H1 (cell line): ENCODE results near the gene SLC27A1. TPM values are rescaled to one million over a fixed set of nuclear protein-coding genes. Genes with fewer than 3 reads are reported as not detected.

Experiments used
- POLR2A ChIP-seq, 2 experiments: IDR thresholded peaks; 1 replicate in 1 of 2; 2 replicates in 1 of 2; pipeline ENCODE4 v1.6.1; 2011; ENCODE audit warnings: low read depth in 2 of 2, low read length in 2 of 2, mild to moderate bottlenecking in 2 of 2; ENCODE audit errors: control extremely low read depth in 1 of 2
- POLR2AphosphoS5 ChIP-seq: IDR thresholded peaks from 2 replicates; pipeline ENCODE4 v1.6.1; 2011; ENCODE audit warnings: low read depth, low read length
- RNF2 ChIP-seq: fragments of 200-900, 300-1000 bp; sonication (generic); IDR thresholded peaks from 2 replicates; pipeline ENCODE4 v1.7.1; 2016; ENCODE audit warnings: borderline replicate concordance, low read depth, mild to moderate bottlenecking, antibody characterized with exemption, low read length; ENCODE audit not compliant: poor library complexity, severe bottlenecking; ENCODE audit errors: missing control alignments
- SIN3A ChIP-seq, 2 experiments: IDR thresholded peaks in 1 of 2; conservative IDR thresholded peaks in 1 of 2; 2 replicates each; pipeline ENCODE4 v1.6.1; 2011 to 2012; ENCODE audit warnings: low read length in 2 of 2, improper control_type of control experiment in 1 of 2, low read depth in 1 of 2, mild to moderate bottlenecking in 1 of 2
- SRF ChIP-seq: IDR thresholded peaks from 2 replicates; pipeline ENCODE4 v1.6.1; 2011; ENCODE audit warnings: mild to moderate bottlenecking, low read depth, low read length, moderate library complexity
- polyA plus RNA-seq, 7 experiments: library from polyadenylated mRNA; depleted of rRNA in 3 of 7; stranded (reverse) in 5 of 7; unstranded in 2 of 7; fragments of >200 nt in 5 of 7; fragments of 200-250 nt in 2 of 7; gene quantifications; 1 replicate in 5 of 7; 2 replicates in 1 of 7; 4 replicates in 1 of 7; pipeline versions ENCODE4 v1.2.1 to v1.2.3, GENCODE V29; 2011 to 2013; ENCODE audit warnings: missing spikeins in 2 of 7, mixed read lengths in 2 of 7
- total RNA-seq: library from RNA; stranded (reverse); fragmentation: NEBNext Ultra II Directional; extraction: Animal tissue kit (Norgen Biotek cat#: 25700); gene quantifications from 2 replicates; pipeline ENCODE4 v1.2.1, GENCODE V29; 2021
- TF ChIP-seq, protein P1 (sequence below): fragments of 300-600 bp; sonication (generic); IDR thresholded peaks from 2 replicates; pipeline ENCODE4 v1.7.1; 2012; ENCODE audit warnings: low read length, moderate library complexity, mild to moderate bottlenecking, inconsistent platforms; ENCODE audit not compliant: insufficient replicate concordance

The SLC27A1 gene
- total and polyA plus RNA-seq, 2 of the 8 experiments (the other 6 are each of a cell fraction or from before 2014, with no cell fraction given), result 7.5 to 9.1 TPM

GRCh38 chr19:17526922-17527321 lies 56.6 kb downstream of the SLC27A1 start (continued):
- TF ChIP-seq SRF (no peak), SIN3A (conservative IDR thresholded peaks at IDR 0.05 in 1 of 2, IDR thresholded peaks at IDR 0.05 in 1 of 2; ENCODE audit: low read depth in 1 of 2, low read length in 2 of 2) (no peak), POLR2AphosphoS5 (no peak), RNF2 (no peak), POLR2A (IDR thresholded peaks at IDR 0.05; ENCODE audit: control extremely low read depth in 1 of 2, low read depth in 2 of 2, low read length in 2 of 2) (no peak)
- TF ChIP-seq, protein P1, sequence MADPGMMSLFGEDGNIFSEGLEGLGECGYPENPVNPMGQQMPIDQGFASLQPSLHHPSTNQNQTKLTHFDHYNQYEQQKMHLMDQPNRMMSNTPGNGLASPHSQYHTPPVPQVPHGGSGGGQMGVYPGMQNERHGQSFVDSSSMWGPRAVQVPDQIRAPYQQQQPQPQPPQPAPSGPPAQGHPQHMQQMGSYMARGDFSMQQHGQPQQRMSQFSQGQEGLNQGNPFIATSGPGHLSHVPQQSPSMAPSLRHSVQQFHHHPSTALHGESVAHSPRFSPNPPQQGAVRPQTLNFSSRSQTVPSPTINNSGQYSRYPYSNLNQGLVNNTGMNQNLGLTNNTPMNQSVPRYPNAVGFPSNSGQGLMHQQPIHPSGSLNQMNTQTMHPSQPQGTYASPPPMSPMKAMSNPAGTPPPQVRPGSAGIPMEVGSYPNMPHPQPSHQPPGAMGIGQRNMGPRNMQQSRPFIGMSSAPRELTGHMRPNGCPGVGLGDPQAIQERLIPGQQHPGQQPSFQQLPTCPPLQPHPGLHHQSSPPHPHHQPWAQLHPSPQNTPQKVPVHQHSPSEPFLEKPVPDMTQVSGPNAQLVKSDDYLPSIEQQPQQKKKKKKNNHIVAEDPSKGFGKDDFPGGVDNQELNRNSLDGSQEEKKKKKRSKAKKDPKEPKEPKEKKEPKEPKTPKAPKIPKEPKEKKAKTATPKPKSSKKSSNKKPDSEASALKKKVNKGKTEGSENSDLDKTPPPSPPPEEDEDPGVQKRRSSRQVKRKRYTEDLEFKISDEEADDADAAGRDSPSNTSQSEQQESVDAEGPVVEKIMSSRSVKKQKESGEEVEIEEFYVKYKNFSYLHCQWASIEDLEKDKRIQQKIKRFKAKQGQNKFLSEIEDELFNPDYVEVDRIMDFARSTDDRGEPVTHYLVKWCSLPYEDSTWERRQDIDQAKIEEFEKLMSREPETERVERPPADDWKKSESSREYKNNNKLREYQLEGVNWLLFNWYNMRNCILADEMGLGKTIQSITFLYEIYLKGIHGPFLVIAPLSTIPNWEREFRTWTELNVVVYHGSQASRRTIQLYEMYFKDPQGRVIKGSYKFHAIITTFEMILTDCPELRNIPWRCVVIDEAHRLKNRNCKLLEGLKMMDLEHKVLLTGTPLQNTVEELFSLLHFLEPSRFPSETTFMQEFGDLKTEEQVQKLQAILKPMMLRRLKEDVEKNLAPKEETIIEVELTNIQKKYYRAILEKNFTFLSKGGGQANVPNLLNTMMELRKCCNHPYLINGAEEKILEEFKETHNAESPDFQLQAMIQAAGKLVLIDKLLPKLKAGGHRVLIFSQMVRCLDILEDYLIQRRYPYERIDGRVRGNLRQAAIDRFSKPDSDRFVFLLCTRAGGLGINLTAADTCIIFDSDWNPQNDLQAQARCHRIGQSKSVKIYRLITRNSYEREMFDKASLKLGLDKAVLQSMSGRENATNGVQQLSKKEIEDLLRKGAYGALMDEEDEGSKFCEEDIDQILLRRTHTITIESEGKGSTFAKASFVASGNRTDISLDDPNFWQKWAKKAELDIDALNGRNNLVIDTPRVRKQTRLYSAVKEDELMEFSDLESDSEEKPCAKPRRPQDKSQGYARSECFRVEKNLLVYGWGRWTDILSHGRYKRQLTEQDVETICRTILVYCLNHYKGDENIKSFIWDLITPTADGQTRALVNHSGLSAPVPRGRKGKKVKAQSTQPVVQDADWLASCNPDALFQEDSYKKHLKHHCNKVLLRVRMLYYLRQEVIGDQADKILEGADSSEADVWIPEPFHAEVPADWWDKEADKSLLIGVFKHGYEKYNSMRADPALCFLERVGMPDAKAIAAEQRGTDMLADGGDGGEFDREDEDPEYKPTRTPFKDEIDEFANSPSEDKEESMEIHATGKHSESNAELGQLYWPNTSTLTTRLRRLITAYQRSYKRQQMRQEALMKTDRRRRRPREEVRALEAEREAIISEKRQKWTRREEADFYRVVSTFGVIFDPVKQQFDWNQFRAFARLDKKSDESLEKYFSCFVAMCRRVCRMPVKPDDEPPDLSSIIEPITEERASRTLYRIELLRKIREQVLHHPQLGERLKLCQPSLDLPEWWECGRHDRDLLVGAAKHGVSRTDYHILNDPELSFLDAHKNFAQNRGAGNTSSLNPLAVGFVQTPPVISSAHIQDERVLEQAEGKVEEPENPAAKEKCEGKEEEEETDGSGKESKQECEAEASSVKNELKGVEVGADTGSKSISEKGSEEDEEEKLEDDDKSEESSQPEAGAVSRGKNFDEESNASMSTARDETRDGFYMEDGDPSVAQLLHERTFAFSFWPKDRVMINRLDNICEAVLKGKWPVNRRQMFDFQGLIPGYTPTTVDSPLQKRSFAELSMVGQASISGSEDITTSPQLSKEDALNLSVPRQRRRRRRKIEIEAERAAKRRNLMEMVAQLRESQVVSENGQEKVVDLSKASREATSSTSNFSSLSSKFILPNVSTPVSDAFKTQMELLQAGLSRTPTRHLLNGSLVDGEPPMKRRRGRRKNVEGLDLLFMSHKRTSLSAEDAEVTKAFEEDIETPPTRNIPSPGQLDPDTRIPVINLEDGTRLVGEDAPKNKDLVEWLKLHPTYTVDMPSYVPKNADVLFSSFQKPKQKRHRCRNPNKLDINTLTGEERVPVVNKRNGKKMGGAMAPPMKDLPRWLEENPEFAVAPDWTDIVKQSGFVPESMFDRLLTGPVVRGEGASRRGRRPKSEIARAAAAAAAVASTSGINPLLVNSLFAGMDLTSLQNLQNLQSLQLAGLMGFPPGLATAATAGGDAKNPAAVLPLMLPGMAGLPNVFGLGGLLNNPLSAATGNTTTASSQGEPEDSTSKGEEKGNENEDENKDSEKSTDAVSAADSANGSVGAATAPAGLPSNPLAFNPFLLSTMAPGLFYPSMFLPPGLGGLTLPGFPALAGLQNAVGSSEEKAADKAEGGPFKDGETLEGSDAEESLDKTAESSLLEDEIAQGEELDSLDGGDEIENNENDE, result no peak
